Transverse colon (tissue), 4 donors: ENCODE data around the gene NRIP2.

Source experiments
- CTCF ChIP-seq, 5 experiments: fragments of 200-600 bp in 3 of 5; fragments of 450-650 bp in 2 of 5; sonication (generic) in 3 of 5; IDR thresholded peaks; 1 replicate in 2 of 5; 2 replicates in 3 of 5; pipeline ENCODE4 v1.5.1; 2016 to 2017; ENCODE audit warnings: antibody characterized with exemption in 5 of 5, inconsistent platforms in 3 of 5, mild to moderate bottlenecking in 2 of 5, moderate library complexity in 1 of 5
- EP300 ChIP-seq: sonication (generic); formaldehyde crosslinking; IDR thresholded peaks from one replicate; pipeline ENCODE4 v1.6.1; 2017; ENCODE audit warnings: antibody characterized with exemption, low read depth
- POLR2A ChIP-seq: fragments of 450-650 bp; IDR thresholded peaks from one replicate; pipeline ENCODE4 v1.6.1; 2016; ENCODE audit warnings: antibody characterized with exemption, mild to moderate bottlenecking, moderate library complexity
- POLR2AphosphoS5 ChIP-seq, 3 donors: sonication (generic); formaldehyde crosslinking; IDR thresholded peaks; one replicate each; pipeline ENCODE4 v1.6.1; 2016; ENCODE audit warnings: antibody characterized with exemption in 3 of 3

GRCh38 chr12:2832550-2833127 is 2.2 kb downstream of the NRIP2 start:
- TF ChIP-seq POLR2AphosphoS5 (IDR thresholded peaks at IDR 0.05) (no peak), CTCF (IDR thresholded peaks at IDR 0.05) (no peak), POLR2A (no peak), EP300 (no peak)
